Stimulated activated CD4-positive, alpha-beta T cell treated with anti-CD3 and anti-CD28 coated beads, TNF-alpha, amount 100 ng/mL, for 4 hours (primary cell): ENCODE data around the gene FNDC5.

ENCODE experiments used
- DNase-seq, 3 experiments: peaks; one replicate each; pipeline ENCODE4 v3.0.0-alpha.2; 2020; ENCODE audit warnings: low read depth in 3 of 3

Gene FNDC5

GRCh38 chr1:32813941-32814739 lies 56.6 kb downstream of the FNDC5 start:
- DNase-seq: no peak
